Hepatocyte (in vitro differentiated cells): ENCODE measurements around the gene AGBL4. TPM values are rescaled to one million over a fixed set of nuclear protein-coding genes. Genes with fewer than 3 reads are reported as not detected.

ENCODE experiments used
- DNase-seq: peaks from one replicate; pipeline ENCODE4 v3.0.0-alpha.2; 2016; ENCODE audit warnings: low spot score
- H2AFZ ChIP-seq: fragments of 200-600 bp; sonication (generic); 2 replicates; pipeline ENCODE4 v1.6.0; 2016; ENCODE audit warnings: antibody characterized with exemption, mild to moderate bottlenecking
- H3K27ac ChIP-seq: fragments of 200-600 bp; sonication (generic); 2 replicates; pipeline ENCODE4 v1.5.1; 2016; ENCODE audit warnings: mild to moderate bottlenecking
- H3K27me3 ChIP-seq: fragments of 200-600 bp; sonication (generic); 2 replicates; pipeline ENCODE4 v1.6.1; 2016
- H3K36me3 ChIP-seq: fragments of 200-600 bp; sonication (generic); replicated peaks from 2 replicates; pipeline ENCODE4 v1.5.1; 2016; ENCODE audit warnings: low read depth; ENCODE audit not compliant: insufficient read depth
- H3K4me1 ChIP-seq: fragments of 200-600 bp; sonication (generic); 2 replicates; pipeline ENCODE4 v1.5.1; 2016; ENCODE audit warnings: mild to moderate bottlenecking, moderate library complexity; ENCODE audit not compliant: insufficient read depth
- H3K4me2 ChIP-seq: fragments of 200-600 bp; sonication (generic); 2 replicates; pipeline ENCODE4 v1.6.0; 2016
- H3K4me3 ChIP-seq: fragments of 200-600 bp; sonication (generic); 2 replicates; pipeline ENCODE4 v1.5.1; 2016; ENCODE audit warnings: mild to moderate bottlenecking
- H3K79me2 ChIP-seq: fragments of 200-600 bp; sonication (generic); 2 replicates; pipeline ENCODE4 v1.6.0; 2017; ENCODE audit warnings: mild to moderate bottlenecking
- H3K9me2 ChIP-seq: fragments of 200-600 bp; sonication (generic); replicated peaks from 2 replicates; pipeline ENCODE4 v1.6.0; 2017; ENCODE audit warnings: mild to moderate bottlenecking; ENCODE audit not compliant: insufficient read depth
- H3K9me3 ChIP-seq: fragments of 200-600 bp; sonication (generic); 2 replicates; pipeline ENCODE4 v1.5.1; 2016; ENCODE audit warnings: low read depth, mild to moderate bottlenecking
- H4K20me1 ChIP-seq: fragments of 200-600 bp; sonication (generic); 2 replicates; pipeline ENCODE4 v1.6.0; 2016; ENCODE audit warnings: mild to moderate bottlenecking; ENCODE audit not compliant: insufficient read depth, poor library complexity, severe bottlenecking
- CTCF ChIP-seq: fragments of 200-600 bp; sonication (generic); IDR thresholded peaks from 2 replicates; pipeline ENCODE4 v1.5.1; 2016; ENCODE audit warnings: antibody characterized with exemption, mild to moderate bottlenecking; ENCODE audit not compliant: poor library complexity
- EZH2 ChIP-seq: fragments of 200-600 bp; sonication (generic); IDR thresholded peaks from 2 replicates; pipeline ENCODE4 v1.6.1; 2016; ENCODE audit warnings: antibody characterized with exemption, mild to moderate bottlenecking, borderline replicate concordance
- EZH2phosphoT487 ChIP-seq: fragments of 200-600 bp; sonication (generic); IDR thresholded peaks from one replicate; pipeline ENCODE4 v1.6.1; 2018; ENCODE audit warnings: antibody characterized with exemption, mild to moderate bottlenecking, low read depth, moderate library complexity; ENCODE audit not compliant: unreplicated experiment, severe bottlenecking
- WGBS: methylation state at CpG from one replicate; pipeline ENCODE4 v1.1.6; 2016; ENCODE audit warnings: low lambda C conversion rate; ENCODE audit errors: missing lambda C conversion rate; 5-methylcytosine and 5-hydroxymethylcytosine counted together
- polyA plus RNA-seq: library from polyadenylated mRNA; unstranded; fragments of >200 nt; fragmentation: Nextera tagmentation; extraction: Ambion mirVana; gene quantifications from 2 replicates; pipeline ENCODE4 v1.2.1, GENCODE V29; 2016
- total RNA-seq: library from RNA; depleted of rRNA; stranded (reverse); fragments of >200 nt; gene quantifications from 2 replicates; pipeline ENCODE4 v1.2.3, GENCODE V29; 2014

AGBL4 gene
- total and polyA plus RNA-seq, 2 experiments from 2014 or later = 0.50 to 0.73 TPM

- no peak overlapping the region for H3K27ac ChIP-seq
- H2AFZ ChIP-seq = no peak overlapping the region
- H3K4me2 ChIP-seq = no peak overlapping the region
- 56% methylated on average over 1 of the region's 1 CpG for WGBS
- H3K4me1 ChIP-seq = no peaks in the 10 kb centered on the region
- no peak for DNase-seq
- H3K79me2 ChIP-seq = no peaks in the 10 kb centered on the region
- H3K4me3 ChIP-seq = no peak overlapping the region
- TF ChIP-seq CTCF = no peak
- no peak for TF ChIP-seq EZH2
- no peak for TF ChIP-seq EZH2phosphoT487
- no peaks in the 10 kb centered on the region for H4K20me1 ChIP-seq
- H3K27me3 ChIP-seq = no peaks in the 10 kb centered on the region
- no peaks in the 10 kb centered on the region for H3K9me2 ChIP-seq
- no peaks in the 10 kb centered on the region for H3K9me3 ChIP-seq
- no peaks in the 10 kb centered on the region for H3K36me3 ChIP-seq
These were observed 971.7 kb downstream of the AGBL4 start for GRCh38 chr1:49052102-49052501.

GRCh38 chr1:49051647-49052046 is 972.1 kb downstream of the AGBL4 start:
- 38% methylated on average over 2 of the region's 2 CpGs for WGBS
- no peaks in the 10 kb centered on the region for H3K36me3 ChIP-seq
- no peak overlapping the region for H2AFZ ChIP-seq
- DNase-seq = no peak
- no peak overlapping the region for H3K4me3 ChIP-seq
- H3K9me2 ChIP-seq = no peaks in the 10 kb centered on the region
- H3K27ac ChIP-seq = no peak overlapping the region
- TF ChIP-seq EZH2phosphoT487 (no peak), CTCF (no peak), EZH2 (no peak)
- H4K20me1 ChIP-seq = no peaks in the 10 kb centered on the region
- H3K9me3 ChIP-seq = no peaks in the 10 kb centered on the region
- H3K27me3 ChIP-seq = no peaks in the 10 kb centered on the region
- no peaks in the 10 kb centered on the region for H3K4me1 ChIP-seq
- H3K79me2 ChIP-seq = no peaks in the 10 kb centered on the region
- no peak overlapping the region for H3K4me2 ChIP-seq

GRCh38 chr1:49050041-49050440 is 973.7 kb downstream of the AGBL4 start:
- no peak overlapping the region for H3K4me2 ChIP-seq
- H3K79me2 ChIP-seq = no peaks in the 10 kb centered on the region
- TF ChIP-seq EZH2phosphoT487 (no peak), EZH2 (no peak), CTCF (no peak)
- no peaks in the 10 kb centered on the region for H4K20me1 ChIP-seq
- no peaks in the 10 kb centered on the region for H3K9me2 ChIP-seq
- H2AFZ ChIP-seq = no peak overlapping the region
- no peak for DNase-seq
- no peaks in the 10 kb centered on the region for H3K27me3 ChIP-seq
- no peak overlapping the region for H3K4me3 ChIP-seq
- no peaks in the 10 kb centered on the region for H3K9me3 ChIP-seq
- H3K36me3 ChIP-seq = no peaks in the 10 kb centered on the region
- H3K4me1 ChIP-seq = no peaks in the 10 kb centered on the region
- WGBS = 65% methylated on average over 4 of the region's 4 CpGs
- H3K27ac ChIP-seq = no peak overlapping the region

- Histone ChIP-seq H3K9me2 (no peaks in the 10 kb centered on the region), H2AFZ (no peak overlapping the region), H3K4me3 (no peak overlapping the region), H3K9me3 (no peaks in the 10 kb centered on the region), H3K27ac (no peak overlapping the region), H3K4me2 (no peak overlapping the region), H3K27me3 (no peaks in the 10 kb centered on the region), H3K36me3 (no peaks in the 10 kb centered on the region), H3K4me1 (no peaks in the 10 kb centered on the region), H4K20me1 (no peaks in the 10 kb centered on the region), H3K79me2 (no peaks in the 10 kb centered on the region)
- TF ChIP-seq EZH2phosphoT487 (no peak), EZH2 (no peak), CTCF (no peak)
- no peak for DNase-seq
- WGBS = 53% methylated on average over 2 of the region's 2 CpGs
These were observed 975.6 kb downstream of the AGBL4 start for GRCh38 chr1:49048188-49048587.
